OCI-LY3 (cell line): Measurements from ENCODE around the gene PAX6.

ENCODE experiments used
- CTCF ChIP-seq: fragments of 200-600, 300-600 bp; sonication (generic); IDR thresholded peaks from 2 replicates; pipeline ENCODE4 v1.5.1; 2014; ENCODE audit warnings: antibody characterized with exemption, low read length, low read depth
- EZH2phosphoT487 ChIP-seq: fragments of 200-600 bp; shearing (Covaris generic); IDR thresholded peaks from 2 replicates; pipeline ENCODE4 v1.6.1; 2018; ENCODE audit warnings: antibody characterized with exemption, mixed run types, low read depth

DNA sequence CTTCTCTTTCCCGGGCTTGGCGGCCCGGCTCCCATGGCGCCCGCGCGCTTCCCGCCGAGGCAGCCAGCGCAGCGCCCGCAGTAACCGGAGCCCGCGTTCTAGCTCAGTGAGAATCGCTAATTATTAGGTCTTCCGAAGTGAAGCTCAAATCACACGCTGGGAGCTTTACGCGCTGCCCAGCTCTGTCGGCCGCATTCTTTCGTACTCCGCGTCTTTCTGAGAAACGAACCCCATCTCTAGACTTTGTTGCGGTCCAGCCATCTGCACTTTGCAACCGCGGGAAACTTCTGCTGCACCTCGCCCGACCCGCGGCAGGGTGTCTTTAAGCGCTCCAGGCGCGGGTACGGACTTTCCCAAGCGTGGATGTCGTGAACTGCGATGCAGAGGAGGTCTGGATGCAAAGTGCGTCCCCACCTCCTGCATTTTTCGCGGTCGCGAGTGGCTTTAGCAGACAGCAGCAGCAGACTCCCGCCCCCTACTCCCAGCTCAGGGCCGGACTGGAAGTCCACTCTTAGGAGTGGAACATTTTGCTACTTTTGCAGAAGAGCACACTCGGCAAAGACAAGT, 6.0 kb upstream of the PAX6 start:
- TF ChIP-seq CTCF (no peak), EZH2phosphoT487 (no peak)
